CD4-positive, alpha-beta T cell treated with Interferon alpha-2 for 1 hour (primary cell): ENCODE data around the gene HIPK2.
A peak's percentile ranks its signal among the peaks of the same experiment; 100 is the strongest.
"Not testable (repeated sequence)": the region's sequence is repeated elsewhere in the genome, so short reads cannot be mapped to it uniquely, and the experiment has no call there.

Experiments
- DNase-seq, 2 donors: peaks; one replicate each; pipeline ENCODE4 v3.0.0-alpha.2; 2020 to 2022

The HIPK2 gene

DNA sequence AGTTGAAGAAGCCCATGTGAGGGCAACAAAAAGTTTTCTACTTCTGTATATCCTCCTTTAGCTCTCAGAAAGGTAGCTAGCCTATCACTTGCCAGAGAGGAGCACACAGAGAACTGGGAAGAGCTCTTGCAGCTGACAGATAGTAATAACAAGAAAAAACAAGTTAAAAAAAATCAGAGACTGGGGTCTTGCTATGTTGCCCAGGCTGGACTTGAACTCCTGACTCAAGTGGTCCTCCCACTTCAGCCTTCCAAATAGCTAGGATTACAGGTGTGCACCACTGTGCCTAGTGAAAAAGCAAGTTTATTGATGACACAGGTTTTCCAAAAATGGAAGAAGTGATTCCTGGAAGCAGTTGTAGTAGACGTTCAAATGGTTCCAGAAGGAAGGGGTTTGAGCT lies 160.7 kb downstream of the HIPK2 start:
- DNase-seq = no peak

DNA sequence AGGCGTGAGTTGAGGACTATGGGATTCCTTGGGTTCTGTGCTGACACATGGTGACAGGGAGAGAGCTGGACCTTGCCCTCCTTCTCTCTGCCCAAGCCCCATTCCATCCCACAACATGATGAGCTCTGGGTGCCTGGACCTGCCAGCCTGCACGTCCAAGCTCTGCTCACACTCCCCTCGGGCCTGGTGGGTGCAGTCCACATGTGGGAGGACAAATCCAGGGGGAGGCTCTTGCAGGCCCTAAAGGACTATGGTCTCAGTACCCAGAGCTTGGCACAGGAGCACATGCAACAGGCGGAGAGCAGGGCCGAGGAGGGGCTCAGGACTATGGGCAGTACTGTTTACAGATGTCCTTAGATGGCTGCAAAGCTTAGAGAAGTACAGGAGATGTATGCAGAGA lies 162.9 kb downstream of the HIPK2 start:
- DNase-seq = no peak

DNA sequence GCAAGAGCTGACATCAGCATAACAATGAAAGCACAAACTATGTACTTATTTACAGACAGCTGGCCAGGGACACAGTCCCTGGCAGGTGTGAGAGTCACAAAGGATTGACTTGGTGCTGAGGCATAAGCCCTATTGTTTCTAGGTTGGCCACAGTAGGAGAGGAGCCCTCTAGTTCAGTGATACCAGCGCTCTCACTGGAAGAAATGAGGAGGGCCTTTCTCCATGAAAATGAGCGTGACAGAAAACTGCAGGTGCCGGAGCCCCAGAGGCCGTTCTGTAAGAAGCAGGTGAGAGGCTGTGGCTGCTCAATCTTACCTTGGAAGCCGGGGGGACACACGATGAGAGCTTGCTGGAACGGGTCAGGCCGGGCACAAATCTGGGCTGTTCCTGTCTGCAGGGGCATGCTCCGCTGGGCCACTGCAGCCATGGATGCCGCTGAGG lies 163.8 kb downstream of the HIPK2 start:
- DNase-seq = no peak

DNA sequence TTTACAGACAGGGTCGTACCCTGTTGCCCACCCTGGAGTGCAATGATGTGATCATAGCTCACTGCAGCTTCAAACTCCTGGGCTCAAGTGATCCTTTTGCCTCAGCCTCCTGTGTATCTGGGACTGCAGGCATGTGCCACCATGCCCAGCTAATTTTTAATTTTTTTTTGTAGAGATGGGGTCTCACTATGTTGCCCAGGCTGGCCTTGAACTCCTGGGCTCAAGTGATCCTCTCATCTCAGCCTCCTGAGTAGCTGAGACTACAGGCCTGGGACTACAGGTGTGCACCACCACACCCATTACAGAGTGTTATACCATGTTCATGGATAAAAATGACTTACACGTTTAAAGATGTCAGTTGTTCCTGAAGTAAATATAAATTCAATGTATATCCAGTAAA lies 166.2 kb downstream of the HIPK2 start:
- DNase-seq = not testable (repeated sequence)

DNA sequence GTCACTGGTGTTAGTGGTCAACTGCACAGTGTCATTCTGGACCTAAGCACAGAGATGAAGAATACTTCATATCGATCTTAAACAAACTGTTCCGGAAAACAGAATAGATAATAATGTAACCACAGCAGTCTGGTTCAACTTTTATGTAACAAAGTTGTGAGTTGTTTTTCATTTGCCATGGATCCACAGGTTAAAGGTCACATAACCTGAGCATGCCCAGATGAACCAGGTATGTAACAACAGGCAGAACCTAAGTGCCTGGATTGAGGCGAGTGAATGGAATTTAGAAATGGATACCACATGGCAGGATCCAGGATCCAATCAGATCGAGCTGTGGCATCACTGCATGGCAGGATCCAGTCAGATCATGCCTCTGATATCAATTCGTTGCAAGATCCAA lies 167.2 kb downstream of the HIPK2 start:
- no peak for DNase-seq

DNA sequence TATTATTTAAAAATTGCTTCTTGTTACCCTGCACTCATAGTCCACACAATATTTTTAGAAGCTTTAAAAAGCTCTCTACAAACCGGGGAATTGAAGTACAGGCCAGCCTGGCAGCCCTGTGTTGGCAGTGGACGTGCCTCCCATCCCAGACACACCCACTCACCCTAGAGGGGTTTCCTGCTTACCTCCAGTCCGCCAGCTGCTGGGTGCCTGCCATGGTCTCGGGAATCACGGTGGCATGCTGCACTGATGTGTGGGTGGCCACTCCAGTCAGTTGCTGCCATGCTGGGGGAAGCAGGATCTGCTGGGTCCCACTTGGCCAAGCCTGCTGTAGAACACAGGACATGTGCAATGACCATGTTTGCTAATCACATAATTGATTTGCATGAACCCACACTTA lies 173.9 kb downstream of the HIPK2 start:
- no peak for DNase-seq

DNA sequence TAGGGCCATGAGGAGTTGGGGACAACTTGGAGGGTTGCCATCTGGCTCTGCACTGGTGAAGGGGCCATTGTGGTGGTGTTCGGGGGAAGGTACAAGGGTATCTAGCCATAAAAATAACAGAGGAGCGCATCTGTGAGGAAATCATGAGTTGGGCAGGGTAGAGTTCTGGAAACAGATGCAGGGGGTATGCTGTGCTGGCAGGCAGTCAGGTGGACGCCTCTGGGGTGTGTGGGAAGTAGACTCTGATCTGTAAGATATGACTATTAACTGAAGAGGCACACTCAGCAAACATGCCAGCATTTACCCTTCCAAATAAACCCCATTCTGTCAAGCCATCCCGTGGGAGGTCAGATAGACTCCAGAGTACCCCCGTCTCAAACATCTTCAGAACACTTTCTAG lies 174.5 kb downstream of the HIPK2 start:
- no peak for DNase-seq

DNA sequence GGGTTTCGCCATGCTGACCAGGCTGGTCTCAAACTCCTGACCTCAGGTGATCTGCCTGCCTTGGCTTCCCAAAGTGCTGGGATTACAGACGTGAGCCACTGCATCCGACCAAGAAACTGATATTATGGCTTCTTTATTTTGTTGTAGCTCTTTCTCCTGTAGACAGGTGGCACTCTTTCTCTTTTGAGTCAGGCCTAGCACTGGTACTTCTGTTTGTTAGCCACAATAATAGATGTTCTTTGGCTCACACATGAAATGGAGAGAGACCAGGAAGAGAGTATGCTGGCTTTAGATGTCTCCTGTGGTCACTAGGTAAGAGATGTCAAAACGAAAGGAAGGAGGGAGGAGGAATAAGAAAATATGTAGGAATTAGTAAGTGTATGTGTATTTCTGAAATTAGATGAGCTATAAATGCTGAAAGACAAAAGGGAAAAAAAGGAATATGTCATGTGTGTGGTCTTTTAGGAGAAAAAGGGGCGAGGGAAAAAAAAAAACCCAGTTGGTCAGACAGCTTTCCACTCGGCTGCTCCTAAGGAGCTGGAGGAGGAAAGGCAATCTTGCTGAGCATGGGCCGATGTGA lies 175.6 kb downstream of the HIPK2 start:
- DNase-seq = peak in 1 of 2 donors; percentile 37

DNA sequence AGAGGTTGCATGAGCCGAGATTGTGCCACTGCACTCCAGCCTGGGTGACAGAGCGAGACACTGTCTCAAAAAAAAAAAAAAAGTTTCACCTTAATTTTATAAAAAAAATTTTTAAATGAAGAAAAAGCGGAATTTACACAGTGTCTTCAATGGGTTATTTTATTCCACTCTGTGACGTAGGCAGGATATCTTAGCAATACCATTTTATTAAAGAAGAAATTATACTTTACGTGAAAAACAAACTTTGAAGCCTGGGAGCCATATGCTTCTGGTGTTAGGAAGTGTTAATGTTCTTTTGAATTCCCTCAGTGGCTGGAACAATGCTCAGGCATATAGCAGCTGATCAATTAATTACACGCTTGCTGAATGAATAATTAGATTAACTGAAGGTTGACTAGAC lies 176.6 kb downstream of the HIPK2 start:
- DNase-seq = no peak

DNA sequence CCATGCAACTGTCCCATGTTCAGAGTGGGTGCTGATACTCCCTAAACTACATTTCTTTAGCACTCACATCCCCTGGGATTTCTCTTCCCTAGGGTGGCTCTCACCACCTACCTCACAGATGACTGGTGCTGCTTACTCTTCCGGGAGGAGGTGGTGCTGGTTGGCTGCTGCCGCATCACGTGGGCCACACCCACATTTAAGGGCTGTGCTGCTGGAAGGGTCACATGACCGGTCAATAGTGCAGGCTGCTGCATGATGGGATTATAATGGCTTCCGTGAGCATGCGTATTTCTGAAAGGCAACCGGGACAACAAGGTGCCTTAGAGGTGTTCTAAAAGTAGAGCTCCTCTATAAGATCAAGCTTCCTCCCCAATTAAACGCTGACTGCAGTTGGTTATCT lies 177.5 kb downstream of the HIPK2 start:
- DNase-seq = no peak

DNA sequence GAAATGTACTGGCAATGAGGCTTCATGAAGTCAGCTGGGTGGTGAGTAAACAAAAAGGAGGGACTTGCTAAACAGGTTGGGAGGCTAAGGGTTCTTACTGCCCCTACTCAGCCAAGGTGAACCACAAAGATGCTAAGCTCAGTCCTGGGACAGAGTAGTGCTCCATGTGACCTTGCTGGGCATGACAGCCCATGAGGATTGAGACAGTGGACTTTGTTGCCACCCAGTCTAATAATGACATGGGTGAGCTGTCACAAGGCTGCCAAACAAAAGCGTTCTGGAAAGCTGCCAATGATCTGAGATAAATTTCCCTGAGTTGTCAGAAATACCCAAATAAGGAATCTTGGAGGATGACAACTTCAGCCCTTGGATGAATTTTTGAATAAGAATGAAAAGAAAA lies 179.2 kb downstream of the HIPK2 start:
- no peak for DNase-seq

DNA sequence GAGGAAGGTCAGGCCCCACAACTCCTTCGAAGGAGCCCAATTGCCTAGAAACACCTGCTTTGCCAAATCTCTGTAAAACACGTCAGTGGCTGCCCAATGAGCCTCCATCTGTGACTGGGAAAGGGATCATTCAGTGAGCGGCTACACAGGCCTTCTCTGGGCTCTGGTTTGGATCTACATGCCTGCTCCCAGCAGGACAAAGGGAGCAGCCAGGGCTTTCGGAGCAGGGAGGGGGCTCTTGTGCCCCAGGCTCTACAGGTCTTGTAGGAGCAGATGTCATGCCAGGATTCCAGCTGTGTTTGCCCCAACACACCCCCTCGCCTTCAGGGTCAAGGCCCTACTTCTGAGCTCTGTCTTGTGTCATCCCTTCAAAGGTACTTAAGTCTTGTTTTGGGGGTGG lies 180.8 kb downstream of the HIPK2 start:
- no peak for DNase-seq

DNA sequence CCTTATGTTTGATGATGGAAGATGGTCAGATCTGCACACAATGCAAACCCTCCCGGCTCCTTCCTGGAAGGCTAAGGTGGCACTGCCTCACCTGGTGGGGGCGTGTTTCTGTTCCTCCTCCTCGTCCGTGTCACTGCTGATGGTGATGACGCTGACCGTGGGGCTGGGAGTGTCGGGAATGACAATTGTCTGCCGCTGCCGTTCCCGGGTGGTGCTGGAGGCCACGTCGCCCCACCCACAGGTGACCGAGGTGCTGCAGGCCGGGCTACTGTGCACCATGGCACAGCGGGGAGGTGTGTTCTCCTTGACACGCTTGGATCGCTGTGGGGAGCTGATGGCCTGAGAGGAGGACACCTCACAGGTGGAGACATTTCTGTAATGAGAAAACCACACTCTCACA lies 181.2 kb downstream of the HIPK2 start:
- DNase-seq = no peak

DNA sequence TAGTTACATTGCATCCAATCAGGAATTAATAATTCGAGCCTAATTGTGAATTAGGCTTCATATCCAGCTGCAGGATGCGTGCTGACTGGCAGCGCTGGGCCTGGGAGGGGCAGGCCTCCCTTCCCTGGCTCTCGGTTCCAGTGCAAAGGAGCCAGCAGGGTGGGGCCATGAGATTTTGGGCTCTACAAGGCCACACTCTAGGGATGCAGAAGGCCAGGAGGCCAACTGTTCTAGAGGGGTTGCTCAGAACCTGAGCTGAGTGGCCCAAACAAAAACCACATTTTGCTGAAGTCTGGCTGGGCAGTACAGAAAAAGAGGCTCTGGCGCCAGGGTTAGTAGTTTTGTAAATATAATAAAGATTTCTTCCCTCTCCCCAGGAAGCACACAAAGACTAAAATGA lies 182.0 kb downstream of the HIPK2 start:
- no peak for DNase-seq

DNA sequence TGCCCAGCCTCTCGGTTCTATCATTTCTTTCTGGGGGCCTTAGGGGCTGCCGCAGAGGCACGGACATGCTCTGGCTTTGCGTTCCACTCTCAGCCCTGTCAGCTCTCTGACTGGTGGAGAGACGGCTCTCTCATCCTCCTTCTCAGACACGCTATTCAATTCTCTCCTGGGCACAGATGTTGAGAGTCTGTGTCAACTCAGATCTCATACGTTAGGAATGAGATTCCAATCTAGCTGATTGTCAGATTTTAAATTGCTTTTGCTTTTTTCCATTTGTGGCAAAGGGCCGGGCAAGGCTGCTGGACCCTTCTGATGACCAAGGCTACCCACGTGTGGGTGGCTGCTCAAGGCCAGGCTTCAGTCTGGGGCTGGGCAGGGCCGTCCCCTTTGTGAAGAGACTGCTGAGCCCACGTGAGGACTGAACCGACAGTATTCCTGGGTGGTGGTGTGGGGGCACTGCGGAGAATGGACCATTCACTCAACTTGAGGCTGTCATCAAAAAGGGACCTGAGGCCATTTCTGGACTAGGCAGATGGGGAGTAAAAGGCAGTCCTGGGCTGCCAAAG lies 182.8 kb downstream of the HIPK2 start:
- no peak for DNase-seq

DNA sequence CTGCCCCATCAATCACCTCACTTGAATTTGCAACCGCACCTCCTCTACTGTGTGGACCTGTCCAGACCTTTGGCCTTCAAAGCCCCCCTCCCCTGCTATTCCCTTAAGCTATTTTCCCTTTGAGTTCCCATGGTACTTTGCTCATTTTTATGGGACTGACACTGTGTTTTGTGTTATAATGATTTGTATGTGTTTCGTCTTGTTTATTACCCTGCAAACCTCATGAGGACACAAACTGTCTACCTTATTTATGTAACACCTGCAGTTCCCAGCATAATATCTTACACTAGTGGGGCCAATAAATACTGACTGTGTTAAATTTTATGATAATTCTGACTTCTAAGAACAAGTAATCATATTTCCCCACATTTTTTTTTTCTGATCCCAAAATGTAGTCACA lies 183.7 kb downstream of the HIPK2 start:
- DNase-seq = no peak

DNA sequence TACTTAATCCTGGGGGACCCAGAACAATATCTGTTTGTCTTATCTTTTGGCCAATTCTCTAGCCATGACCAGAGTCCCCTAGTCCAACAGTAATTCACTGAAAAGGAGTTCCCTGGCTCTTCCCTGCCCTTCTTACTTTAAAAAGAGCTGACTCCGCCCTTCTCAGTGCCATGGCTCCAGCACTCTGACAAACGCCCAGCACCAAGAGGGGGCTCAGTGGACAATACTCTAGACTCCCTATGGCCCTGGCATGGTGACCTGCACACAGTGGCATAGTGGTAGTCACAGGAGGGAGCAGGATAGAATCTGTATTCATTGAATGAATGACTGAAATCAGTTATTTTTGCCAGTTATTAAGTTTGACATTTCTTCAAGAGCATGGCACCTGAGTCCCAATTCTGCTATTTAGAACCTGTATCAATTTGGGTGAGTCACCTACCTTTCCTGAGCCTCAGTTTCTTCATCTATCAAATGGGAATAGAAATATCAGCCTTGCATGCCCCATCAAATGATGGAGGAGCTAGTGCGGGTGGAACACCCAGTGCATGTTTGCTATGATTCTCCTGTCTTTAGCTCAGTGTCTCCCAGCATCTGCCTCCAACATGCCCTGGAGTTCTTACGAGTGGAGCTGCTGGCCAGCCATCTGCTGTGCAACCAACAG lies 184.9 kb downstream of the HIPK2 start:
- DNase-seq = no peak

DNA sequence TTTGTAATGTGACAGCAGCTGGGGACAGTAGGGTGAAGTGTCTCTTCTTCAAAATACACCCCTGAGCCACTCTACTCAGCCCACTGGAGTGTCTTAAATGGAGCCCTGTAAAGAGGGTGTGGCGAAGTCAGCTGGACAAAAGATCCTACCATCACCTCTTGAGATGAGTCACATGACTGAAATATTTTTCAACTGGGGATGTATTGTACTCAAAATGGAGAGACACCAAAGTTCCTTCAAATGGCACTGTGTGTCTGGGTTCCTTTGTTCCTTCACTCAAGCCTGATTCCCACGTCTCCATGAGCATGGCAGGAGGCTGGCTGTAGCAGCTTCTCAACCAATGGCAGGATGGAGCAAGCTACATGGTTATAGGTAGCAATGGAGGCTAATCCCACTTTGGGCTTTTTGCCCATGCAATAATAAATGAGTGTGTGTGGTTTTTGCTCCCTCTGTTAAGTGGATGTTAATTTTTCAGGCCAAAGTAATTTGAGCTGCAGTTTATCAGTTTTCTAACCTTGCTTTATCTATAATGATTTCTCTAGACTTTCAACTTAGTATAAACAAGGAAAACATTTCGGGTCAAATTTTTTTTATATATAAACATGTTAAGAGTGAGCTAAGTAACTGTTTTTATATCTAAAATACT lies 186.1 kb downstream of the HIPK2 start:
- no peak for DNase-seq

DNA sequence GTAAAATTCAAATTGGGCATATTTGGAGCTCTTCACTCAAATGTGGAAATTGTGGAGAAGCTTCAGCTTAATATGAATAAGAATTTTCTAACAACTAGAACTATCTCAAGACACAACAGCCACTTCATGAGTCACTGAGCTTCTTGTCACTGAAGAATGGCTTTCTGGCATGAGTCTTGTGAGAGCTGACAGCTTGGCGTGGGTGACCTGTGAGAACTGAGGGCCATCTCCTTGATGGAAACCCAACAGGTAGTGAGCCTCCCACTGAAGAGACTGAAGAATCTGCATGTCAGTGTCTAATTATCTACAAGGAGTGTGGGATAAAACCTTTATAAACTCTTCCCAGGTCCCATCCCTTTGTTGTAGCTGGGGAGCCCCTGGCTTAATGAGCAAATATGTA lies 188.3 kb downstream of the HIPK2 start:
- DNase-seq = no peak

DNA sequence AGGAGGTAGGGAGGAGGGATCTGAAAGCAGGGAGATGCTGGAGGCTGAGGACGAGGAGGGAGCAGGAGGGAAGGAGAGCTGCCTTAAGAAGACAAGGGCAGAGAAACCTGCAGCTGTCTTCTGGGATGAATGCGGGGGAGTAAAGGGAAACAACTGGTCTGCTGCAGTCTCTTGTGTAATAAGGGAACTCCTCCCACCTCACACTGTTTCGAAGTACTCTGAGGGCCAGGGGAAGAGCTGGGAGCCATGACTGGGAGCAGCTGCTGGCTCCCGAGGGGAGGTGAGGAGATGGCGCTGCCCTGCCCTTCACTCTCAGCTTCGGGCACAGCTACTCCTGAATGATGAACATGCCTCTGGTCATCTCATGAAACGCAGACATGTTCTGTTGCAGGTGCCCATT lies 189.2 kb downstream of the HIPK2 start:
- DNase-seq = no peak

DNA sequence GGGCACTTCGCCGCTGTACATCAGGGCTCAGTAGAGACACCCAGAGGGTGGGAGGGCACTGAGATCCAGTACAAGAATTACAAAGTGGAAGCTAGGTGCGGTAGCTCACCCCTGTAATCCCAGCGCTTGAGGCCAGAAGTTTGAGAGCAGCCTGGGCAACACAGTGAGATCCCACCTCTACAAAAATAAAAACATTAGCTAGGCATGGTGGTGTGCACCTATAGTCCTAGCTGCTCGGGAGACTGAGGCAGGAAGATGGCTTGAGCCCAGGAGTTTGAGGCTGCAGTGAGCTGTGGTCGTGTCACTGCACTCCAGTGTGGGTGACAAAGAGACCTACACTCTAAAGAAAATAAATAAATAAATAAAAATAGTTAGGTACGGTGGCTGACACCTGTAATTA lies 190.3 kb downstream of the HIPK2 start:
- DNase-seq = no peak

DNA sequence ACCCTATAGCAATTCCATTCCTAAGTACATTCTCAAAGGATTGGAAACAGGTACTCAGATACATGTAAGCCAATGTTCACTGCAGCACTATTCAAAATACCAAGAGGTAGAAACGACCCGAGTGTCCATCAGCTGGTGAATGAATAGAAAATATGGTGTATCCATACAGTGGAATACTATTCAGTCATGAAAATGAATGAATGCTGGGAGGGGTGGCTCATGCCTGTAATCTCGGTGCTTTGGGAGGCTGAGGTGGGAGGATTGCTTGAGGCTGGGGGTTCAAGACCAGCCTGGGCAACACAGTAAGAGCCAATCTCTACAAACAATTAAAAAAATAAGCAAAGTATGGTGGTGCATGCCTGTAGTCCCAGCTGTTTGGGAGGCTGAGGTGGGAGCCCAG lies 191.5 kb downstream of the HIPK2 start:
- DNase-seq = no peak

DNA sequence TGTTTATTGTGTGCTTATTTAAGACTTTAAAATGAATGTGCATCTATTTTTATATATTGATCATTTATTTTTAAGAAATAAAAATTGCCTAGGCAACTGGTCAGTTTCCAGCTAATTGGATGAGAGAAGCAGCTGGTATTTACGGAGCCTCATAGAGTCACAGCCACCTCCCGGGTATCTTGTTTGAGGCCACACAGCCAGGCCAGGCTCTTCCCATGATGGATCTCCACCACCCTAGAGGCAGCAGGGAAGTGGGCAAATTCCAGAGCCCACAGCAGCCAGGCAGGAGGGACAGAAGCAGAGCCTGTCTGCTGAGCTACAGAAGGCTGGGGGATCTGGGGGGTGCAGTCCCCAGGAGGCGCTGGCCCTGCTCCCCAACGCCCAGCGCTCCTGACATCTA lies 192.8 kb downstream of the HIPK2 start:
- no peak for DNase-seq

DNA sequence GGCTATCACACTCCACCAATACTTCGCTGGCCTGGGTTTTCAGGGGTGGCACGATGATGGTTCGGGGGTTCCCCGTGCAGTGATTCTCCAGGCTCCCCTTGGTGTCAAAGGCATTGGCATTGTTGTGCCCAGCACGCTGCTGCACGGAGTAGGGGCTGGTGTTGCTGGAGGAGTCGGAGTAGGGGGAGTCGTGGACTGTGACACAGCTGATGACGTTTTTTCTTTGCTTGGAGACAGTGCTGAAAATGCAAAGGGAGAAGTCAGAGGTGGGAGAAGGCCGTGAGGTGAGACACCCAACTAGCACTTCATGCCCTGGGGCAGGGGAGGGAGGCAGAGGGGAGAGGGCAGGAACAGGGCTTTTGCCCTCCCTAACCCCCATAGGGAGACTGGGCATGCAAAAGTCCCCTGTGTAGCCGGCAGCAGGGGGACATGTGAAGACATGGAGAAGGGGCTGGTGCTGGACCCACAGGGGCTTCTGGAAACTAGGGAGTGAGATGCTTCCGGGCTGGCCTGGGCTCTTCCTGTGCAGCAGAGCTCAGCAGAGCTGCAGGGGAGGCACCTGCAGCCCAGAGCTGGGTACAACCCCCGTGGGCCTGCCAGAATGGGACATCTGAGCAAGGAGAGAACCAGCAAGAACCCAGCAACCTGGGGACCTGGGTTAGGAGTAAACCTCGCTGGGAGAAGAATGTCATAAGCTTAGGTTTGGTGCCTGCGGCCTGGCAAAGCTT lies 193.8 kb downstream of the HIPK2 start:
- DNase-seq = no peak
